GM18868 (cell line): ENCODE data around the gene PTGER3.

ENCODE experiments used
- ATAC-seq: cut with Tn5 transposase; IDR thresholded peaks from one replicate; pipeline ENCODE4 v1.9.1; 2021; ENCODE audit warnings: mild to moderate bottlenecking, moderate library complexity; ENCODE audit not compliant: unreplicated experiment

The PTGER3 gene

GRCh38 chr1:71053146-71053545 lies 5.5 kb upstream of the PTGER3 start:
- no peak for ATAC-seq

GRCh38 chr1:71049951-71050598 lies 2.5 kb upstream of the PTGER3 start:
- ATAC-seq, result peak; percentile 68

- ATAC-seq, result peak; percentile 20
These were observed 553 bp downstream of the PTGER3 start for GRCh38 chr1:71046891-71047634.

GRCh38 chr1:71045463-71046028 lies 2.1 kb downstream of the PTGER3 start:
- no peak for ATAC-seq

- ATAC-seq, result no peak
These were observed 2.8 kb downstream of the PTGER3 start for GRCh38 chr1:71044833-71045232.

- ATAC-seq, result no peak
These were observed 4.6 kb downstream of the PTGER3 start for GRCh38 chr1:71043065-71043464.

GRCh38 chr1:71041806-71042205 lies 5.8 kb downstream of the PTGER3 start:
- ATAC-seq, result no peak

- ATAC-seq, result no peak
These were observed 7.9 kb downstream of the PTGER3 start for GRCh38 chr1:71039661-71040262.

GRCh38 chr1:71038942-71039341 lies 8.7 kb downstream of the PTGER3 start:
- ATAC-seq, result no peak

- ATAC-seq, result no peak
These were observed 9.6 kb downstream of the PTGER3 start for GRCh38 chr1:71037829-71038620.

GRCh38 chr1:71037066-71037465 lies 10.6 kb downstream of the PTGER3 start:
- no peak for ATAC-seq

- ATAC-seq, result no peak
These were observed 14.5 kb downstream of the PTGER3 start for GRCh38 chr1:71033136-71033535.

GRCh38 chr1:71031426-71031825 lies 16.2 kb downstream of the PTGER3 start:
- ATAC-seq, result no peak

GRCh38 chr1:71030026-71030425 lies 17.6 kb downstream of the PTGER3 start:
- ATAC-seq, result no peak

- no peak for ATAC-seq
These were observed 18.6 kb downstream of the PTGER3 start for GRCh38 chr1:71028981-71029380.

- ATAC-seq, result no peak
These were observed 19.6 kb downstream of the PTGER3 start for GRCh38 chr1:71027991-71028390.

GRCh38 chr1:71026093-71026492 lies 21.5 kb downstream of the PTGER3 start:
- no peak for ATAC-seq

GRCh38 chr1:71023515-71023914 lies 24.1 kb downstream of the PTGER3 start:
- ATAC-seq, result peak; percentile 51

GRCh38 chr1:71019233-71019969 lies 28.2 kb downstream of the PTGER3 start:
- ATAC-seq, result no peak

GRCh38 chr1:71018791-71019190 lies 28.8 kb downstream of the PTGER3 start:
- ATAC-seq, result no peak
